Measurements from ENCODE around the gene OVOL1. TPM values are rescaled to one million over a fixed set of nuclear protein-coding genes. Genes with fewer than 3 reads are reported as not detected.

Gene OVOL1
- total RNA-seq, 1 donor from 2014 or later = not detected

DNA sequence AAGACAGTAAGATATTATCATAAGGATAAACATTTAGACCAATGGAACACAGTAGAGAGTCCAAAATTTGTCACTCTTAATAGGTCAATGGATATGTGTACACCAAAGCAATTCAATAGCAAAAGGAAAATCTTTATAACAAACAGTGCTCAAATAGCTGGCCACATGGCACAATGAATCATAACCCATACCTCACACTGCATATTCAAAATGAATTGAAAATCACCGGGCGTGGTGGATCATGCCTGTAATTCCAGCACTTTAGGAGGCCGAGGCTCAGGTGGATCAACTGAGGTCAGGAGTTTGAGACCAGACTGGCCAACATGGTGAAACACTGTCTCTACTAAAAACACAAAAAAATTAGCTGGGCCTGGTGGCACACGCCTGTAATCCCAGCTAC, 55.3 kb downstream of the OVOL1 start:
- intact Hi-C loops (cut with DNase I) = no loop called here

DNA sequence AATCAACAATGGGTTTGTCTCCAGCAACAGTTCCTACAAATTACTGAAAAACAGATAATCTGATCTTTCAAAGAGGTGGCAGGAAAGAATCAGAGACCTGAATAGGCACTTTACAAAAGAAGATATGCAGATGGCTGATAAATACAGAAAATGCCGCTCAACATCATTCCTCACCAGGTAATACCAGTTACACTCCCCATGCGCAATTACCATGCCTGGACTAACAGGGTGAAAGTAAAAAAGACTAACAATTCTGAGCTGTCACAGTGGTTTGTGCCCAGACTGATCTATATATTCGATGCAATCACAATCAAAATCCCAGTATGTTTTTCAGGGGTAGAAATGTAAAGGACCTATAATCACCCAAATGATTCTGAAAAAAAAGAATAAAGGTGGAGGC, 56.9 kb downstream of the OVOL1 start:
- intact Hi-C loops (cut with DNase I) = no loop called here
- no peak for DNase-seq (ENCODE audit: low spot score)

More for the DNA sequence above, 55.3 kb downstream of the OVOL1 start:
- DNase-seq (ENCODE audit: low spot score) = no peak

DNA sequence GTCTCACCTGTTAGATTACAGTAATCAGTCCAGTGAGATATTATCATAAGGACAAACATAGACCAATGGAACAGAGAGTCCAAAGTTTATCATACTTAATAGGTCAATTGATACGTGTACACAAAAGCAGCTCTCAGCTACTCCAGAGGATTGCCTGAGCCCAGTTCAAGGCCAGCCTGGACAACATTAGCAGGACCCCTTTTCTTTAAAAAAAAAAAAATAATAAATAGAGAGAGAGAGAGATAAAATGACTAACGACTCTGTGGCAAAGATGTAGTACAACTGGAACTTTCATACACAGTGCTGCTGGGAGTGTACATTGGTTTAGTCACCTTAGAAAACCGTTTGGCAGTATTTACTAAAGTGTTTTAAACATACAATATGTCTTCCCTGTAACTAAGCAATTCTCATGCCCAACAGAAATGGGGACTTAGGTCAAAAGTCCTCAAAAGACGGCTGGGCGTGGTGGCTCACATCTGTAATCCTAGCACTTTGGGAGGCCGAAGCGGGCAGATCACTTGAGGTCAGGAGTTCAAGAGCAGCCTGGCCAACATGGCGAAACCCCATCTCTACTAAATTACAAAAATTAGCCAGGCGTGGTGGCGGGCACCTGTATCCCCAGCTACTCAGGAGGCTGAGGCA, 57.5 kb downstream of the OVOL1 start:
- intact Hi-C loops (cut with DNase I) = no loop called here
- no peak for DNase-seq (ENCODE audit: low spot score)

Other genes with a start within 250 kb of the OVOL1 start
- gene LTBP3, start 228.7 kb upstream of the OVOL1 start, total RNA-seq = 148 TPM
- gene ZNRD2, start 216.6 kb upstream of the OVOL1 start, total RNA-seq = 28.3 TPM
- 47.4 TPM for gene FAM89B, start 214.5 kb upstream of the OVOL1 start, total RNA-seq
- gene EHBP1L1, start 211.0 kb upstream of the OVOL1 start, total RNA-seq = 174 TPM
- gene KCNK7, start 191.3 kb upstream of the OVOL1 start, total RNA-seq = 1.5 TPM
- 42.5 TPM for gene MAP3K11, start 172.8 kb upstream of the OVOL1 start, total RNA-seq
- 15.9 TPM for gene PCNX3, start 171.3 kb upstream of the OVOL1 start, total RNA-seq
- 29.7 TPM for gene SIPA1, start 149.0 kb upstream of the OVOL1 start, total RNA-seq
- 45.0 TPM for gene RELA, start 124.1 kb upstream of the OVOL1 start, total RNA-seq
- gene KAT5, start 74.8 kb upstream of the OVOL1 start, total RNA-seq = 49.2 TPM
- 48.8 TPM for gene RNASEH2C, start 66.3 kb upstream of the OVOL1 start, total RNA-seq
- gene AP5B1, start 6.1 kb upstream of the OVOL1 start, total RNA-seq = 8.7 TPM
- 0.54 TPM for gene SNX32, start 46.9 kb downstream of the OVOL1 start, total RNA-seq
- gene CFL1, start 71.1 kb downstream of the OVOL1 start, total RNA-seq = 434 TPM
- 37.6 TPM for gene MUS81, start 73.4 kb downstream of the OVOL1 start, total RNA-seq
- 118 TPM for gene EFEMP2, start 85.7 kb downstream of the OVOL1 start, total RNA-seq
- gene CTSW, start 92.8 kb downstream of the OVOL1 start, total RNA-seq = 0.83 TPM
- gene FIBP, start 101.4 kb downstream of the OVOL1 start, total RNA-seq = 62.6 TPM
- 66.2 TPM for gene CCDC85B, start 103.6 kb downstream of the OVOL1 start, total RNA-seq
- 2.0 TPM for gene FOSL1, start 113.3 kb downstream of the OVOL1 start, total RNA-seq
- gene C11orf68, start 132.0 kb downstream of the OVOL1 start, total RNA-seq = 45.2 TPM
- 113 TPM for gene DRAP1, start 132.4 kb downstream of the OVOL1 start, total RNA-seq
- gene TSGA10IP, start 158.4 kb downstream of the OVOL1 start, total RNA-seq = not detected
- 35.9 TPM for gene SART1, start 174.7 kb downstream of the OVOL1 start, total RNA-seq
- 18.1 TPM for gene EIF1AD, start 215.1 kb downstream of the OVOL1 start, total RNA-seq
- gene BANF1, start 215.4 kb downstream of the OVOL1 start, total RNA-seq = 195 TPM
- 1.5 TPM for gene CST6, start 224.9 kb downstream of the OVOL1 start, total RNA-seq
- gene CATSPER1, start 239.4 kb downstream of the OVOL1 start, total RNA-seq = 0.13 TPM